ENCODE measurements around the gene DPAGT1. TPM values are rescaled to one million over a fixed set of nuclear protein-coding genes. Genes with fewer than 3 reads are reported as not detected.

DPAGT1 gene
- total RNA-seq, 1 donor from 2014 or later, result 33.1 TPM

DNA sequence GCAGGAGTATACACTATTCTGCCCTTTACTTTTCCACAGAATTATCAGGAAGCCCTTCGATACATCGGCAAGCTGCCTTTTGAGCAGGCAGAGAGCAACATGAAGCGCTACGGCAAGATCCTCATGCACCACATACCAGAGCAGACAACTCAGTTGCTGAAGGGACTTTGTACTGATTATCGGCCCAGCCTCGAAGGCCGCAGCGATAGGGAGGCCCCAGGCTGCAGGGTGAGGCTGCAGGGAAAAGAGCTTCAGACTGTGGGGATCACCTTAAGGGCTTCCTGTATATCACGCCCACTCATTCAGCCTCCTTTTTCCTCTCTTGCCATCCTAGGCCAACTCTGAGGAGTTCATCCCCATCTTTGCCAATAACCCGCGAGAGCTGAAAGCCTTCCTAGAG lies 23.8 kb downstream of the DPAGT1 start:
- no peak for ATAC-seq (ENCODE audit: low read depth)

DNA sequence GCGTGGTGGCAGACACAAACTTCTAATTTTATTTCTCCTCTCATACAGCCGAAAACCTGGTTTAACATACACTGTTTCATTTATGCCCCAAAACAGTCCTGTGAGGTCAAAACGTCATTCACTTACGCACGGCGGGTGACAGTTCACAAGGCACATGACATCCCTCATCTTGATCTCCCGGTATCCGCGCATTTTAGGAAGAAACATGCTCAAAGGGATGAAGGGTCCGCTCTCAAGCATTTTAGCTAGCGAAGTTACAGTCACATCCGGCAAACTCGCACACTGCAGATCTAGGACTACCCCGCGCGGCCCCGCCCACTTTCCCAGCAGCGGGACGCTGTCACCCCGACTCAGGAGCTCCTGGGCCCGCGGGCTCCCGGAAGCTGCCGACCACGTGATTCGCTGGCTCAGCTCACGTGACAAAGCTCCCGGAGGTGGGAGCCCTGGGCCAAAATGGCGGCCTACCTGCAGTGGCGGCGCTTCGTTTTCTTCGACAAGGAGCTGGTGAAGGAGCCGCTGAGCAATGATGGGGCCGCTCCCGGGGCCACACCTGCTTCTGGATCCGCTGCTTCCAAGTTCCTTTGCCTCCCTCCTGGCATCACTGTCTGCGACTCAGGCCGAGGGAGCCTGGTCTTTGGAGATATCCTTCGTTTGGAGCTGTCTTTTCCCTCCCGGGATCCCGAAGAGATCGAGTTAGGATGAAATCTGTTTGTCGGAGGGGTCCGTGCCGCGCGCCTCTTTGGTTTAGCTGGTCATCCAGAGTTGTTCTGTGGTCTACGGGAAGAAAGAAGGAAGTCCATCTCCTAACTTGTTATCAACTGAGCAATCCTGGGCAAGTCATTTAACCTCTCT lies 34.1 kb downstream of the DPAGT1 start, which contains the start of gene VPS11:
Gene VPS11 (plus strand): TSS at position 448 of the 852 bp plus-strand sequence. CDS start 6 bp downstream, at position 454.
- Mint-ChIP-seq H3K4me1 (peaks cover 34% of the 10 kb centered on the region), H3K27me3 (no peaks in the 10 kb centered on the region), H3K4me3 (peak within 1 kb of the TSS; percentile 98), H3K36me3 (ENCODE audit: low read depth) (peaks cover 39% of the 10 kb centered on the region), H3K27ac (peak within 1 kb of the TSS; percentile 98), H3K9me3 (no peaks in the 10 kb centered on the region)
- ChIA-PET CTCF (interaction anchor here (0.6 to 1.6 kb wide), 7 partner anchors 12 to 271 kb away, joined by 3 to 9 read pairs (median 4); partner anchors contain the start of genes DPAGT1 and NLRX1), POLR2A (interaction anchor here (0.6 to 4.0 kb wide), 29 partner anchors 8 to 1252 kb away, joined by 3 to 62 read pairs (median 3); partner anchors contain the start of genes C2CD2L, CBL, CENATAC and DPAGT1)
- intact Hi-C loops (cut with micrococcal nuclease), result loop anchor here (1.0 to 2.0 kb wide), 9 partner anchors 10 to 255 kb away; partner anchors contain the start of genes HINFP, HYOU1, RPS25 and SLC37A4
- TF ChIP-seq, protein P1, sequence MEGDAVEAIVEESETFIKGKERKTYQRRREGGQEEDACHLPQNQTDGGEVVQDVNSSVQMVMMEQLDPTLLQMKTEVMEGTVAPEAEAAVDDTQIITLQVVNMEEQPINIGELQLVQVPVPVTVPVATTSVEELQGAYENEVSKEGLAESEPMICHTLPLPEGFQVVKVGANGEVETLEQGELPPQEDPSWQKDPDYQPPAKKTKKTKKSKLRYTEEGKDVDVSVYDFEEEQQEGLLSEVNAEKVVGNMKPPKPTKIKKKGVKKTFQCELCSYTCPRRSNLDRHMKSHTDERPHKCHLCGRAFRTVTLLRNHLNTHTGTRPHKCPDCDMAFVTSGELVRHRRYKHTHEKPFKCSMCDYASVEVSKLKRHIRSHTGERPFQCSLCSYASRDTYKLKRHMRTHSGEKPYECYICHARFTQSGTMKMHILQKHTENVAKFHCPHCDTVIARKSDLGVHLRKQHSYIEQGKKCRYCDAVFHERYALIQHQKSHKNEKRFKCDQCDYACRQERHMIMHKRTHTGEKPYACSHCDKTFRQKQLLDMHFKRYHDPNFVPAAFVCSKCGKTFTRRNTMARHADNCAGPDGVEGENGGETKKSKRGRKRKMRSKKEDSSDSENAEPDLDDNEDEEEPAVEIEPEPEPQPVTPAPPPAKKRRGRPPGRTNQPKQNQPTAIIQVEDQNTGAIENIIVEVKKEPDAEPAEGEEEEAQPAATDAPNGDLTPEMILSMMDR (IDR thresholded peaks at IDR 0.05), result no peak
- peak; percentile 94 for DNase-seq
- ATAC-seq (ENCODE audit: low read depth), result peak; percentile 97

More for the DNA sequence above, 23.8 kb downstream of the DPAGT1 start:
- no peak for DNase-seq
- intact Hi-C loops (cut with micrococcal nuclease), result no loop called here
- Mint-ChIP-seq H3K9me3 (no peaks in the 10 kb centered on the region), H3K4me3 (no peak overlapping the region), H3K36me3 (ENCODE audit: low read depth) (peaks cover 80% of the 10 kb centered on the region), H3K4me1 (no peaks in the 10 kb centered on the region), H3K27ac (no peak overlapping the region), H3K27me3 (no peaks in the 10 kb centered on the region)
- CTCF ChIA-PET, result no interaction called here
- POLR2A ChIA-PET, result interaction anchor here (0.6 to 1.6 kb wide), 5 partner anchors 9 to 218 kb away, joined by 3 to 7 read pairs (median 4); partner anchors contain the start of gene HINFP
- TF ChIP-seq, protein P1 (IDR thresholded peaks at IDR 0.05), result no peak

DNA sequence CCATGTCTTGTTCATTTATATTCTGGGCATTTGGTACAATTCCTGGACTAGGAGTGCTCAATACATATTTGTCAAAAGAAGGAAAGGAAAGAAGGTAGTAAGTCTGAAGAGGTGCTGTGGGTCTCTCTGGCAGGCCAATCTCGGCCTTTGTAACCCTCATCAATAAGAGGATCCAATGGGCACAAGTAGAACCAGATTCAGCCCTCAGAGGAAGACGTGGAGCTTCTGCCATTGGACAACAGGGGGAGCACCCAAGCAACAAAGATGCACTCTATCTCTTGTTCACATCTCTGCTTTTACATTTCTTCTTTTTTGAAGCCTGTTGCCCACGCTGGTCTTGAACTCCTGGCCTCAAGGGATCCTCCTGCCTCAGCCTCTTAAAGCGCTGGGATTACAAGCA lies 36.3 kb downstream of the DPAGT1 start:
- intact Hi-C loops (cut with micrococcal nuclease), result loop anchor here (2.0 kb wide), 1 partner anchor 131 kb away; no protein-coding TSS in a partner anchor
- no peak for DNase-seq
- Mint-ChIP-seq H3K27ac (peak overlapping the region; percentile 41), H3K4me1 (peaks cover 34% of the 10 kb centered on the region), H3K4me3 (peak overlapping the region; percentile 32), H3K9me3 (no peaks in the 10 kb centered on the region), H3K27me3 (no peaks in the 10 kb centered on the region), H3K36me3 (ENCODE audit: low read depth) (peaks cover 23% of the 10 kb centered on the region)
- ChIA-PET POLR2A (interaction anchor here (0.9 to 4.0 kb wide), 4 partner anchors 14 to 253 kb away, joined by 3 to 59 read pairs (median 4); partner anchors contain the start of gene HMBS), CTCF (interaction anchor here (1.0 to 1.4 kb wide), 2 partner anchors 34 to 47 kb away, joined by 3 read pairs; partner anchors contain the start of genes RPS25 and TRAPPC4)
- ATAC-seq (ENCODE audit: low read depth), result no peak
- TF ChIP-seq, protein P1 (IDR thresholded peaks at IDR 0.05), result no peak

DNA sequence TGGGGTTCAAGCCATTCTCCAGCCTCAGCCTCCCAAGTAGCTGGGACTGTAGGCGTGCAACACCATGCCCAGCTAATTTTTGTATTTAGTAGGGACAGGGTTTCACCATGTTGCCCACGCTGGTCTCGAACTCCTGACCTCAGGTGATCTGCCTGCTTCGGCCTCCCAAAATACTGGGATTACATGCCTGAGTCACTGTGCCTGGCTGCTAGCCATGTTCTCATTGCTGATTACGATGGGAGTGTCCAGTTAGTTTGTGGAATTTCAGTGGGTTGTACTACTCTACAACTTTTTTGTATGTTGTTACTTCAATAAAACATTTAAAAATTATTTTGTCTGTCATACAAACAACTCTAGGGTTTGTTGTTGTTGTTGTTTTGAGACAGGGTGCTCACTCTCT lies 38.9 kb downstream of the DPAGT1 start:
- TF ChIP-seq, protein P1 (IDR thresholded peaks at IDR 0.05), result no peak
- DNase-seq, result no peak
- H3K4me3 Mint-ChIP-seq, result no peak overlapping the region
- H3K36me3 Mint-ChIP-seq (ENCODE audit: low read depth), result peaks cover 7% of the 10 kb centered on the region
- H3K27ac Mint-ChIP-seq, result no peak overlapping the region
- CTCF ChIA-PET, result interaction anchor here (0.6 kb wide), 1 partner anchor 273 kb away, joined by 3 read pairs; no protein-coding TSS in a partner anchor
- H3K9me3 Mint-ChIP-seq, result no peaks in the 10 kb centered on the region
- H3K4me1 Mint-ChIP-seq, result peaks cover 31% of the 10 kb centered on the region
- intact Hi-C loops (cut with micrococcal nuclease), result no loop called here
- POLR2A ChIA-PET, result interaction anchor here (1.6 kb wide), 1 partner anchor 44 kb away, joined by 4 read pairs; the partner anchor contains the start of genes RPS25 and TRAPPC4
- H3K27me3 Mint-ChIP-seq, result no peaks in the 10 kb centered on the region
- no peak for ATAC-seq (ENCODE audit: low read depth)

Data from activated B cell treated with CpG ODN at 0.5 μM for 24 hours (primary cell).